Left forelimb (tissue), 1 donor: ENCODE measurements around the gene TJP1.
"Not testable (repeated sequence)": the region's sequence is repeated elsewhere in the genome, so short reads cannot be mapped to it uniquely, and the experiment has no call there.

Experiments used
- DNase-seq: peaks from one replicate; pipeline ENCODE4 v3.0.0-alpha.2; 2018; ENCODE audit warnings: low spot score

The TJP1 gene

DNA sequence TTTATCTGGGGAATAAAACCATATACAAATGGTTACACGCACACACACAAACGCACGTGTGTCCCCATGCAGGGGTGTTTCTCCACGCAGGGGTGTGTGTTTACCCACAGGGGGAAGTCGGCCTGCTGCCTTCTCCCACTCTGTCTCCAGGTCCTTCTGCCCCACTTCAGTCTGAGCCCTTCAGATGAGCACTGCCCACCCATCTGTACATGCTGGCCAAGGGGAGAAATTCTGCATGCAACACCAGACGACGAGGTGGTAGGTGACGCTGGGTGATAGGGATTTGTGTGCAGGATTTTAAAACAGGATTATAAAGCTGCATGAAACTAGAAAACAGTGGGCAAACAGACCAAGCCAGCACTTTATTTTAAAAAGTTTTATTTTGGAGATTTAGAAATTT lies 122.5 kb downstream of the TJP1 start:
- DNase-seq, result no peak

DNA sequence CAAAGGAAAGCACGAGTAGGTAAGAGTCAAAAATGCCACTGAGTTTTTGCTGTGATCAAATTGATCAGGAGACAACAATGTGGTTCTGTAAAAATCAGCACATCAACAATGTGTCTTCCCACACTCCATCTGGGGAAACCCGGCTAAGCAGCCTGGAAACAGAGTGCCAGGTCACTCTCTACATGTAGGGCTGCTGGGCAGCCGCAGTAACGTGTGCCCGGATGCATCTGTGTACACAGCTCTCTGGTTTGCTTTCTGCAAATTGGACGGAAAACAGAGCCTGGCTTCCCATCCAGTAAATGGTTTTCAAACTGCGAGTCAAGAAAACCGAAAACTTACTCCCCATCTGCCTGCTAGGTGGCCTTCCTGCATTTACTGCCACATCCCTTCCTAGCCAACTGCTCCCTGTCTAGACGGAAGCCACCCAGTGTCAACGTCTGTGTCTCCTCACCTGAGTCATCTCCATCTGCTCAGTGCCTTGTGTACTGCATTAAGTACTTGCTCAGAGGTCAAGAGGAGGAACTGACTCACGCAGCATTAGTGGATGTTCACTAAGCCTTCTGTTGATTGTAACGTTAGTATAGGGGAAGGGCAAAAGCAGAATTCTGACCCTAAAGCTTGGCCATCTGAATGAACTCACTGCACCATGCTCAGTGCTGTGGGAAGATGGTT lies 124.1 kb downstream of the TJP1 start:
- no peak for DNase-seq

DNA sequence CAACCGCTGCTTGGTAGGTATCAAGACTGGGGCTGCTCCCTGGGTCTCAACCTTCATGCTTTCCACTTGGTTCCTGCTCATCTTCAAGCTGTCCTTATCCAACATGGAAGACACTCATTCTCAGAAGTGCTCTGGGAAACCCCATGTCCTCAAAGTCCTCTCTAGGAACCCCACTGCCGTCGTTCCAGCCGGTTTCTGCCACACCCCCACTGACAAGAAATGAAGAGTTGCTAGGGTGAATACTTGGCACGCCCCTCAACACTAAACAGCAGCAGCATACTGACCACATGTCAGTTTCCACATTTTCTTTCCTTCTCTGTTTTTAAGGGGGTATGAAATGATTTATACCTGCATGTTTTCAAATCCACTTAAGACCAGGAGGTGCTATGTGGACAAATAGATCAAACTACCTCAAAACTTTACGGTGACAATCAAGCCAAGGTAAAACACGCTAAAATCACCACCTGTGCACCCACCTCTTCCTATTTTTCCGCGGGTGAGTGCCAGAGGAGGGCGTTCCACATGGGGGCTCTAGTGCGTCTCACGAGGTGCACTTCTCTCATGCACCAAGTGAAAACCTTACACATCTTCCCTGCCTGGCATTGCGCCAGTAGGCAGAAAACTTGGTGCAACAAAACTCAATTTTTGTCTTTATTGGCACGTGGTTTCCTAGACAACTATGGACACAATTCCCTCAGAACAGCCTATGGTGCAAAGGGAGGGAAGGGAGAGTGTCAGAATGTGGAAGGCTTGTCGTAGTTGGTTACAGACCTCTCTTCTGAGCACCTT lies 125.1 kb downstream of the TJP1 start:
- no peak for DNase-seq

DNA sequence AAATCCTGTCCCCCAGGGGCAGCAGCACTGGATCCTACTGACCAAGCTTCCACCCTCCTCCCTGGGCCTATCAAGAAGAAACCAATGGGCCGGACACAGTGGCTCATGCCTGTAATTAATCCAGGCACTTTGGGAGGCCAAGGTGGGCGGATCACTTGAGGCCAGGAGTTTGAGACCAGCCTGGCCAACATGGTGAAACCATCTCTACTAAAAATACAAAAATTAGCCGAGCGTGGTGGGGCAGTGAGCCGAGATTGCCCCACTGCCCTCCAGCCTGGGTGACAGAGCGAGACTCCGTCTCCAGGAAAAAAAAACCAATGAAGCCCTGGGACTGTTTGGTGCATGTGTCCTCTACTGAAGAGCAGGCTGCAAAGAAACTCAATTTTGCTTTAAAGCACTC lies 125.8 kb downstream of the TJP1 start:
- not testable (repeated sequence) for DNase-seq

DNA sequence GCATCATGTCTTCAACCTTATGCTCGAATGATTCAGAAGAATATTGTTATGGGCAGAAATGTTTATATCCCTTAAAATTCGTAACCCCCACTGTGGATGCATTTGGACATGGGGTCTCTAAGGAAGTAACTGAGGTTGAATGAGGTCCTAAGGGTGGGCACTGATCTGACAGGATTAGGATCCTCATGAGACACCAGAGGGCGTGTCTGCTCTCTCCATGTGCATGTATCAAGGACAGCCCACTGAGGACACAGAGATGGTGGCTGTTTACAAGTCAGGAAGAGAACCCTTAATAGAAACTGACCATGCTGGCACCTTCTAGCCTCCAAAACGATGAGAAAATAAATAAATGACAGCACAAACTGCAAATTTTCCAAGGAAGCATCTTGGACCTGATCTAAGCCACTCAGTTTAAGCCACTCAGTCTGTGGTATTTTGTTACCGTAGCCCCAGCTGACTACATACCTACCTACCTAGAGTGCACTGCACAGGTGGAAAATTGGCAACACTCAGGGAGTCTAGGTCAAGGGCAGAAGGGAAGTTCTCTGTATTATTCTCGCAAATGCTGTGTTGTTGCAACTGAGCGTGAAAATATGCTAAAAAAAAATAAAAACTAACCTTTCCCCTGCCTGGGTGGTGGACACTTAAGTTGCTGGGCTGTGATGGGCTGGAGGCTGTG lies 126.6 kb downstream of the TJP1 start:
- no peak for DNase-seq

DNA sequence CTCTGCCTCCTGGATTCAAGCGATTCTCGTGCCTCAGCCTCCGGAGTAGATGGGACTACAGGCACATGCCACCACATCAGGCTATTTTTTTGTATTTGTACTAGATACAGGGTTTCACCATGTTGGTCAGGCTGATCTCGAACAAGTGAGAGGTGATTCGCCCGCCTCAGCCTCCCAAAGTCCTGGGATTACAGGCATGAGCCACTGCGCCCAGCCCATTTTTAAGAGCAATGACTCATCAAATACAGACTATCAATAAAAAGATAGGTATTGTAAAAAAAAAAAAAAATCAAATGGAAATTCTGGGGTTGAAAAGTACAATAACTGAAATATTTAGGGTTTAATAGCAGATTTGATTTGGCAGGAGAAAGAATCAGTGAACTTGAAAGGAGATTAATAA lies 129.0 kb downstream of the TJP1 start:
- no peak for DNase-seq

DNA sequence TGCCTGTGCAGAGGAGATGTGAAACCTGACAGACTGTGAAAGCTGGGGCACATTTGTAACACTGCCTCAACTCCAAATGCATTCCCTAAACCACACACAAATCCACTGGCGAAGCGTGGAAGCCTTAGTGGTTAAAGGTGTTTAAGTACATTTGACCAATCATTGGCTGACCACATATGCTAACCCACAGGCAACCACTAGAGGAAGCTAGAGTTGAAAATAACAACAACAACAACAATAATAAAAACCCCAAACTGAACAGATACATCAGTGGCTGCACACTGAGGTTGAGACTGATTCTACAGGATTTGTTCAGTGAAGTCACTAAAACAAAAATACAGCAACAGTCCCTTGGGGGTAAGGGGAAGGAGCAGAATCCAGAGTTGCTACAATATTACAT lies 129.7 kb downstream of the TJP1 start:
- no peak for DNase-seq

DNA sequence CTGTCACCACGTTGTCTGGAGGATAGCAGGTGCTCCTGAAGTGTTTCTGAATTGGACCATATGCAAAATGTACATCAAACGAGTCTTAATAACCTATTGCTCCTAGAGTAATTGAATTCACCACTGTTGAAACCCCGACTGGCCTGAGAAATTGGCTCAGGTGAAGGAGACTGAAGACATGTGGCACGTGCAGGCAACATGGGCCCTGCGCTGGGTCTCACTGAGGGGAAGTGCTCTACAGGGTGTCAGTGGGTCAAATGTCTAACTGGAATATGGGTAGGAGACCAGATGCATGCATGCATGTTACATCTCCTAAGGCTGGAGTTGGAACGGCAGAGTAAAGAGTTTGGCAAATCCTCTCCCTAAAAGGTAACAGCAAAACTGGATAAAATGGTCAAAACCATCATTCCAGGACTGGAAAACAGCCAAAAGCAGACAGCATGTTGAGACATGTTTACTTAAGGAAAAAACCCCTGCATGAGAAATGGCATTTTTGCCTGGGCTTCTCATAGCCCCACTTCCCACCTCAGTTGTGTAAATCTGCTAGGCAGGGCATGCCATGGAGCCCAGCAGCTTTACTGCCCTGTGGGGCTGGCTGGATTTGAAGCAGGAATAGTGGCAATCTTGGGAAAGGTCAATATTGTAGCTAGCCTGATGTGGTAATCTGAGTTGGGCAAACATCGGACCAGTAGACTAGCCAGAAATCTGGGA lies 131.3 kb downstream of the TJP1 start:
- DNase-seq, result no peak

DNA sequence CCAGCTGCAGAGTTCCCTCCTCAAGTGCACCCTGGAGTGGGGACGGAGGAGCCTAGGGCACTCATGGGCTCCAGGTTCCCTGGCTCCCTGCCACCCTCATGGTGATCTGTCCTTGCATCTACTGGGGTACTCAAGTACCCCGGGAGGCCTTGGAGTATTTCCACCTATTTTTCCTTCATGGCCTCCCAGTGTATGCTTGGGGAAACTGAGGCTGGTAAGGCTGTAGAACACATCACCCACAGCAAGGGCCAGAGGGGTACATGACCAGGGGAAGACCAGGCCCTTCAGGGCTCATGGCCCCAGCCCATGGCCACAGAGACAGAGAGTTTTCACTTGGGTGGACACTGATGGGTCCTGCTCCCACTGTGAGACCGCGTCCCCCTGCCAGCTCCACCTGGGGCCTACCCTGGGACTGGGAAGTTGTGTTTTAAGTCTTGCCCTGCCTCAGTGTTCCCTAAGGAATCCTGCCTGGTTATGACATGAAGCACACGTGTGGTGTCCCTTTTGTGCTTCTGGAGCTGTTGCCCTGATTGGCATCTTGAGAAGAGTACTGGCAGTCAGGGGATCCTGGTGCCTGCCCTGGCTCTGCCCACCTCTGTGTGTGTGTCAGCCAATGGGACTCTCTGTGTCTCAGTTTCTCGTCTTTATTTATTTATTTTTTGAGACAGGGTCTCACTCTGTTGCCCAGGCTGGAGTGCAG lies 132.8 kb downstream of the TJP1 start:
- DNase-seq, result no peak

DNA sequence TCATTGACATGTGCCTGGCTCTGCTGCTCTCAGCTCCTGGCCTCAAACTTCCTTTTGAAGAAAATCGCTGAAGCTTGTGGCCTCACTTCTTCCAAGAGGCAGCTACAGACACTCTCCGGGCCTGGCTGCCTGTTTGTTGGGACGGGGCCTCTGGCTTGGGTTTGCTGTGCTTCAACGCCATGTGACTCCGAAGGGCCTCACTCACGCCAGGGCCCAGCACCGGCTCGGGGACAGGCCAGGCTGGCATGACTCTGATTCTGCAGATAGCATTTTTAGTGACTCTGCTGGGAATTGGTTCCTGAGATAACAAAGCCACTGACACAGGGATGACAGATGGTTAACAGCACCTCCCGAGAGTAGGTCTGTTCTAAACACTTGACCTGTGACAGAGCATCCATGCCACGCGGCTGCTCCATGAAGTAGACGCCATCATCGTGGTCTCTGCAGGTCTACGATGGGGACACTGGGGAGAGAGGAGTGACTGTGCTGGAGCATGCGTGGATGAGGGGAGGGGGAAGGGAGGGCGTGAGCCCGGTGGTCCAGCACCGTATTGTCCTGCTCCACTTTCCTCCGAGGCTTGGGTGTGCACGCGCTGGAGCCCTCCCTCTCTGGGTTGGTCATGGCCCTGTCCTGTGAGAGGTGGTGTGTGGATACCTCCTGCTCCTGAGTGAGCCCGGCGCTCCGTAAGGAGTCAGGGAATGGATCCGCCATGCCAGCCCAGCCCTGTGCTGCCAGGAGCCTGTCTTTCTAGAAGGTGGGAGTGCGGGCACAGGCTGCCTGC lies 133.6 kb downstream of the TJP1 start:
- no peak for DNase-seq

DNA sequence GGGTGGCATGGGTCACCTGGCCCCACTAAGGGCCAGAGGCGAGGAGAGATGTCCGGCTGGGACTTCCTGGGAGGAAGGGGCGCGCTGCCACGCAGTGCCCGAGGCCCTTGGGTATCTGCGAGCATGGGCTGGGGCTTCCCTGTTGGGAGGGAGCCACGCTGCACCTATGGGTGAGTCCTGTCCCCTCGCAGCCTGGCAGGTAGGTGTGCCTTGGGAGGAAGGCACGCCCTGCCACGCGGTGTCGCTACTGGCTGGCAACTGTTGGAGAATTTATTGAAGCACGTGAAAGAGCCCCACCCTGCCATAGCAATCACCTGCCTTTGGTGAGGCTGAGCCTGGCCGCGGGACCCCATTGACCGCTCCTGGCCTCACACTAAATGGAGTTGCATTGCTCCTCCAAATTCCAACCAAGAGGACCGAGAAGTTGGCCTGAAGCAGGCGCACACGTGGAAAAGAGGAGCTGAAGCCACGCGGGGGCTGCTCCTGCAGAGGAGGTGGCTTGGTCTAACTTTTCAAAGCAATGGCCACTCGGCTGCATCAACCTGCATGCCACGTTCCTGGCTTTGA lies 134.2 kb downstream of the TJP1 start:
- no peak for DNase-seq

DNA sequence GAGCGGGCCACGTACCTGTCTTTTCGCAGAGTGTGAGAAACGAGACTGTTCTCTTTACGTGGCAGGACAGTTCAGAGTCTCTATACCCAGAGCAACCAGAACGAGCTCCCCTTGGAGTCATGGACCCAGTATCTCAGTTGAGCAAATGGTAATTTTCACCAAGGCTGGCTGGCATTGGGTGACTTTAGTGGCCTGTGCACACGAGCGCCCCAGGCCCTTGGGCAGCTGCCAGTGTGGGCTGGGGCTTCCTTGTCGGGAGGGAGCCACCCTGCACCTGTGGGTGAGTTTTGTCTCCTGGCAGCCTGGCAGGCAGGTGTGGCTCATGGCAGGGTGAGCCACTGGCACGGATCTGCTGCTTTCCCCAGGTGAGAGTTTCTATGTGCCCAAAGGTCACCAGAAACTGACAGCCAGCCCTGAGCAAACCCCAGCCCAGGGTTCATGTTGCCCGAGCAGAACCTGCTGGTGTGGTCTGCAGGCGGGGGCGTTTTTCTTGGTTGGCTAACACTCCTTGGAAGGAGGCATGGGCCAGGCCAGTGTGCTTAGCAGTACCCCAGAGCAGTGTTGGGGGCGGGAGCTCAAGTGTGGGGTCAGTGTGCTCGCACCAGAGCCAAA lies 135.0 kb downstream of the TJP1 start:
- DNase-seq, result no peak

DNA sequence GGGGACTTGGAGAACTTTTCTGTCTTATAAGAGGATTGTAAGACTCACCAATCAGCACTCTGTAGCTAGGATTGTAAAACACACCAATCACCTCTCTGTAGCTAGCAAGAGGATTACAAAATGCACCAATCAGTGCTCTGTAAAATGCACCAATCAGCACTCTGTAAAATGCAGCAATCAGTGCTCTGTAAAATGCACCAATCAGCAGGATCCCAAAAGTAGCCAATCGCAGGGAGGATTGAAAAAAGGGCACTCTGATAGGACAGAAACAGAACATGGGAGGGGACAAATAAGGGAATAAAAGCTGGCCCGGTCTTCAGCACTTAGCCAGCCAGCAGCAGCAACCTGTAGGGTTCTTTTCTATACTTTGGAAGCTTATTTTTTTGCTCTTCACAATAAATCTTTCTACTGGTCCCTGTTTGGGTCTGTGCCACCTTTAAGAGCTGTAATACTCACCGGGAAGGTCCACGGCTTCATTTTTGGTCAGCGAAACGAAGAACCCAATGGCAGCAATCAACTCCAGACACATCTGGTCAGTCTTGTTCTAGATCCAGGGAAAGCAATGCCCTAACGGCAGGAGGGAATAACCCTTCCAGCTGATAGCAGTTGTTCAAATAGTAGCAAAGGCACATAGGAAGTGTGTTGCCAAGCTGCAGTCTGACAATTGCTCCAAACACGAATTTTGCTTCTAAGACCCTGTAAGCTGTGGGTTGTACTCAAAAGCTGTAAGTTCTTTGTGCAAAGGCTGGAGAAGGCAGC lies 135.6 kb downstream of the TJP1 start:
- no peak for DNase-seq

DNA sequence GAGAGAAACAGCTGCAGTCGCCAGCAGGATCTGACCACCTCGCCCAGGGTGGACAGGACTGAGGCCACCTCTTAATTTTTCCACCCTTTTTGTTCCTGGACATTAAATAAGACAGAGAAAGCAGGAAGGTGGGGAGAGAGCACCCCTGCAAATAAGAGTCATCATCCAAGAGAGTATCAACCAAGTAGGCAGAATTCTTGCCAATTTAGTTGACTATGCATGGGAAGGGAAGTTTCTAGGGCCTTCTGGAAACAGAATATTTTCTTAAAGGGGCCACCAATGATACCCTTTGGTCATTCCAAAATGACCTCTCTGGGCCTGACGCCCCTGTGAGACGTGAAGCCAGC lies 136.2 kb downstream of the TJP1 start:
- no peak for DNase-seq

DNA sequence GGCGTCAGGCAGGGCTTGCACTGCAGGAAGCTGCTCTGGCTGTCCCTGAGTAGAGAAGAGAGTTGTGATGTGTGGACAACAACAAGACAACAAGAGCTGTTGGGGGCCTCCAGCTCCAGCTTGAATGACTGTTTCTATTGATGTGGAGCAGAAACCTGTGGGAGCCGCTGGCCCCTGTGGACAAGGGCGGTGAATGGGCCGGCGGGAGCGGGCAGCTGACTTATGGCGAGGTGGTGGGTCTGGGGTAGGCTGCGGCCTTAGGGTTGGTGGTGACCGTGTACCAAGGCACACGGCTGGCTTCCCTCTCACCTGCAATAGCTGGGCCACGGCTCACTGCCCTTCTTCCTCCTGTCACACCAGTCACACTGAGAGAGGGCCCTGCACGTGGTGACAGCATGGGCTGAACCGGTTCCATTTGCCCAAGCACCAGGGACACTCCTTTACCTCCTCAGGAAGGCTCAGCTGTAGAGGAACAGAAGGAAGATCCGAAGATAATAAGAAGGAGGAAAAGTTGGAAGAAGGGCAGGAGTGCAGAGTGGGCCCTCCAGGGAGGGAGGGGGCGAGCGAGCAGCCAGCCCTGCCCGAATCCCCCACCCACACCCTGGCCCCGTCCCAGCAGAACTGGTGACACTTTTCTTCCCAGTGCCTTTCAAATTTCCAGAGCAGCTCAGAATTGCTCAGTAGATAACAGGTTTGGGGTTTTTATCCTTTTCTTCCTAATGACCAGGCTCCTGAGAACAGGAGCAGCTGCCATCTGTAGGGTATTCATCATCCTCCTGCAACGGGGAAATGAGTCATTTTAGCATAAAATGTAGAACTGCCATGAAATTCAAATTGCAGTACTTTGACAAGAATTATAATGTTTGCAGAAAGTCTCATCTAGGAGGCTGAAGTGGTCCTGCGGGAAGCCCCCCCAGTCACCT lies 136.9 kb downstream of the TJP1 start:
- DNase-seq, result no peak

DNA sequence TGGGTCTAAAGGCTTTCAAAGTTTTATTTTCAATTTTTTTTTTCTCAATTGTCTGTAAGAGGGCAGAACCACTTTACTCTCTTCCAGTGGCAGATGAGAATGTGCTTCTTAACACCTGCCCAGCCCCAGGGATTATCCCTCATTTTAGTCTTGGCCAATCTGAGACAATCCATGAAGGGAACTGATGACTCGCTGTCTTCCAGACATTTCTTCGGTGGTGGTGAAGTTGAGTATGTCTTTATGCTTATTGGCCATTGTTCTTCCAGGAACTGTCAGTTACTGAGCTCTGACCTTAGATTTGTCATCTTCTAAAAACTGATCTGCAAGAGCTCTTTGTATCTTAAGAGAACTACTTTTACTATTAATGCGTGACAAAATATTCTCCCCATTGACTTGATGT lies 139.5 kb downstream of the TJP1 start:
- no peak for DNase-seq

DNA sequence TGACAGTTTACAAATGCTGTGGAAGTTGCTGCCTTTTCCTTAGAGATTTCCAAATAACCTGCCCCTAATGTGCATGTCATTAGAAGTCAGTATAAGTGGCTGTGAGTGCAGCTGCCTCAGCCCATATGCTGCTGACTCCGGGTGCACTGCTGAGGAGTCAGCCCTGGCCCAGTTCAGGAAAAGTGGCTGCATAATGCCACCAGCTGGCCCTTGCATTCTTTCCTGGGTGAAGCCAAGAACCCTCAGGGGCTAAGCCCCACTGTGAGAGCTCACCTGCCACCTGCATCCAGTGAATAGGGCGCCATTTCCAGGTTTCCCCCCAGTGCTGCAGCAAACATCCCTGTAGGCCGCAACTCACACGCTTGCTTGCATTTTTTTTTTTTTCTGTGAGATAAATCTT lies 139.9 kb downstream of the TJP1 start:
- peak; percentile 37 for DNase-seq

DNA sequence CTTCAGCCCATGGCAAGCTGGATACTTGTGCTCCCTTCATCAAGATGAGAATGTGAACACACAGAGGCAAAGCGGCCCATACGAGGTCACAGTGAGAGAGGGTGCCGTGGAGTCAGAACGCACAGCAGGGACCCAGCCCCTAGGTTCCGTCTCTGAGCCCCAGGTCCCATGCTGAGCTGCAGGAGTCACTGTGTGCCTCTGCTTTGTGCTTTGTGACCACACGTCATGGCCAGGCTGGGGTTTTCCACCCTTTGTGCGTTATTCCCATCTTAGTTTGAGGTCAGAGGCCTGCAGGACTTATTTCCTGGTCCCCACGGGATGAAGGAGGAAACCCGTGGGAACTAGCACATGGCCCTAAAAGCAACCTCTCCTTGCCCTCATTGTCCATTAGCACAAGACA lies 140.3 kb downstream of the TJP1 start:
- peak; percentile 23 for DNase-seq
